Measurements from ENCODE around the gene PAX7. TPM values are rescaled to one million over a fixed set of nuclear protein-coding genes. Genes with fewer than 3 reads are reported as not detected.

PAX7 gene
- total RNA-seq (2011; cell fraction: chromatin; rRNA removed; ENCODE audit: low replicate concordance) = not detected in 2 replicates
- not detected in 2 replicates for total RNA-seq (2011; cell fraction: nucleolus; rRNA removed)
- not detected in 2 replicates for total RNA-seq (2011; cell fraction: nucleoplasm; rRNA removed)
- total RNA-seq (2014; rRNA removed) (not detected in 2 replicates), total RNA-seq (2014; rRNA removed; fragmentation: Illumina TruSeq; extraction: Trizol) (not detected in 2 replicates), total RNA-seq (2015; rRNA removed; fragmentation: Illumina TruSeq; extraction: Trizol) (not detected in 2 replicates), total RNA-seq (2021) (not detected in 2 replicates), polyA plus RNA-seq (2011; rRNA removed) (not detected in 2 replicates), polyA plus RNA-seq (2014; fragmentation: Illumina TruSeq; extraction: Trizol) (not detected in 2 replicates), polyA plus RNA-seq (2014; fragmentation: Nextera tagmentation; extraction: Ambion mirVana) (not detected), polyA plus RNA-seq (2014; rRNA removed) (not detected in 2 replicates), polyA minus RNA-seq (2011; rRNA and poly(A)+ RNA removed) (not detected in 2 replicates), Bru-seq, nascent RNA (percentile 2 among the genes with signal in this experiment), BruChase-seq, experiment 1, labeled RNA remaining after a 2-hour chase (not detected), BruChase-seq, experiment 2, labeled RNA remaining after a 6-hour chase (percentile 1 among the genes with signal in this experiment)
- polyA plus RNA-seq (2011; cell fraction: cytosol; rRNA removed) = not detected in 2 replicates
- polyA plus RNA-seq (2011; cell fraction: nucleus; rRNA removed) = not detected in 2 replicates
- not detected in 2 replicates for polyA plus RNA-seq (2012)
- polyA minus RNA-seq (2011; cell fraction: cytosol; rRNA and poly(A)+ RNA removed) = not detected in 2 replicates
- not detected in 2 replicates for polyA minus RNA-seq (2011; cell fraction: nucleus; rRNA and poly(A)+ RNA removed)
- long read RNA-seq, experiment 1 = 0 reads
- long read RNA-seq, experiment 2 = 0 reads
- long read RNA-seq, experiment 3 = 0 reads

DNA sequence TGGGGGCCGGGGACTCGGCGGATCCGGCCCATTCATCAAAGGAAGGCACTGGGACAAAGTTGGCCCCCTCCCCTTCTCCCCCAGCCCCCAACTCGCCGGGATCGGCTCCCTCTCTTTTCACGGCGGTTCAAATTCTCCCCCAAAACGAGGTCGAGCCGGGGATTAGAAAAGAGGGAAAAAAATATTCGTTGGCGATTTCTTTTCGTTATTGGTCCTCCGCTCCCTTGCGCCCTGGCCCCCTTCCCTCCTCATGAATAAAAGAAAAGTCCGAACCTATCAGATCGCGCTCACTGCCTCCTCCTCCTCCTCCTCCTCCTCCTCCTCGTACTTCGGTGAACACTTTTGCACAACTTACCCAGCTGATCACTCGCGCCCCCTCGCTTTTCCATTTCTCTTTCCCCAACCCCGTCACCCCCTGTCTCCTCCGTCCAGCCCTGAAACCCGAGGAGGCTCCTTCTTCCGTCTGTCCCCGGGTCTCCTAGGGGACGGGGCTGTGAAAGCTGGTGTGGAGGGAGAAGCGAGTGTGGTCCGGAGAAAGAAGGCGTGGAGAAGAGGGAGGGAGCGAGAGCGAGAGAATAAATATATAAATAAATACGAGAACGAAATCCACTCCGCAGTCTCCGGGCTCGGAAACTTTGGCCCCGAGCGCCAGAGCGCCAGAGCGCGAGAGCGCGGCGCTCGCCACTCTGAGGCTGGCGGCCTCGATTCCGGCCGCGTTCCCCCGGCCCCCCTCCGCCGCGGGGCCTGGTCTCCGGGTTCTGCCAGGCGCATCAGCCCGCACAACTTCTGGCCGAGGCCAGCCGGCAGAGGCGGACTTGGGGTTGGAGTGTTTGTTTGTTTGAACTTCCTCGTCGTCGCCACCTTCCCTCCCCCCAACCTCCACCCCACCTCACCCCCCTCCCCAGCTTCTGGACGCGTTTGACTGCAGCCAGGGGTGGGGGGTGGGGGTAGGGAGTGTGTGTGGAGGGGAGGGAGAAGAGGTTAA, at the start of gene PAX7:
Gene PAX7 (plus strand): TSS at position 336 of the 985 bp plus-strand sequence. CDS start 758 bp downstream, outside the sequence.
- BruUV-seq (replicated peaks) = no TSS peak
- ATAC-seq = no peak
- TF ChIP-seq DACH1 (IDR thresholded peaks at IDR 0.05; ENCODE audit: partially characterized antibody) (no peak), RBM17 (IDR thresholded peaks at IDR 0.05; ENCODE audit: borderline replicate concordance, low read depth, low read length) (no peak), KLF6 (CRISPR knock-in tag; IDR thresholded peaks at IDR 0.05; ENCODE audit: borderline replicate concordance) (no peak), ZEB2 (IDR thresholded peaks at IDR 0.05) (no peak), ZFP91 (CRISPR knock-in tag; IDR thresholded peaks at IDR 0.05) (no peak), HMBOX1 (IDR thresholded peaks at IDR 0.05) (no peak), ZNF444 (CRISPR knock-in tag; IDR thresholded peaks at IDR 0.05) (no peak), MEF2D (tag; conservative IDR thresholded peaks at IDR 0.05; ENCODE audit: low read depth) (no peak), ZNF347 (CRISPR knock-in tag; IDR thresholded peaks at IDR 0.05; ENCODE audit: low read depth) (no peak), DNMT1 (IDR thresholded peaks at IDR 0.05) (no peak), MAFK (IDR thresholded peaks at IDR 0.05; ENCODE audit: low read length) (no peak), HDAC6 (IDR thresholded peaks at IDR 0.05; ENCODE audit: low read depth, low read length) (no peak), SMARCA5 (IDR thresholded peaks at IDR 0.05) (no peak), HDAC1 (IDR thresholded peaks at IDR 0.05) (no peak), SNIP1 (IDR thresholded peaks at IDR 0.05; ENCODE audit: low read depth) (no peak)

More for the DNA sequence above, at the start of gene PAX7:
- H3K27ac ChIP-seq (ENCODE audit: extremely low read depth, low read depth, low read length) = no peak within 1 kb of the TSS
- H3K9me3 ChIP-seq (replicated peaks; ENCODE audit: control insufficient read depth, insufficient read depth, low read depth, low read length) = no peaks in the 10 kb centered on the region
- POLR2A ChIA-PET = interaction anchor here (0.7 kb wide), 1 partner anchor 41 kb away, joined by 3 read pairs; no protein-coding TSS in a partner anchor
- peaks cover 55 to 68% of the 10 kb centered on the region in 2 experiments for H3K27me3 ChIP-seq (ENCODE audit: control insufficient read depth in 2 of 2, insufficient read depth in 2 of 2, low read length in 2 of 2)
- no peak within 1 kb of the TSS for H3K9ac ChIP-seq (ENCODE audit: insufficient read depth in 1 of 2, low read depth in 2 of 2, low read length in 2 of 2)
- H3K4me2 ChIP-seq (ENCODE audit: insufficient read depth, low read length) = no peak within 1 kb of the TSS
- intact Hi-C loops (cut with micrococcal nuclease) (no loop called here), in situ Hi-C loops (cut with MboI) (no loop called here)
- no peaks in the 10 kb centered on the region; a peak in 1 of 5 replicates for H3K4me1 ChIP-seq (replicated peaks in 1 of 2; ENCODE audit: control insufficient read depth in 2 of 2, insufficient read depth in 2 of 2, low read length in 2 of 2)
- FAIRE-seq (no peak), DNase-seq (ENCODE audit: extremely low read depth in 1 of 4, low spot score in 3 of 4) (no peak)
- no peaks in the 10 kb centered on the region for H3K9me1 ChIP-seq (ENCODE audit: control insufficient read depth, insufficient read depth, low read length)
- H3K36me3 ChIP-seq (ENCODE audit: control insufficient read depth, insufficient read depth, low read length) = no peaks in the 10 kb centered on the region
- no peak within 1 kb of the TSS for H2AFZ ChIP-seq (ENCODE audit: low read depth, low read length)
- 0 out of 2 replicates have a peak, but pooled peaks cover 8% of the 10 kb centered on the region for H4K20me1 ChIP-seq (replicated peaks; ENCODE audit: control insufficient read depth, insufficient read depth, low read length)
- H3K4me3 ChIP-seq = no peak within 1 kb of the TSS
- WGBS (ENCODE audit: insufficient coverage, low coverage, missing lambda C conversion rate) = 8% methylated on average over 53 of the region's 70 CpGs
- CTCF ChIA-PET (ENCODE audit: low intra/inter-chr PET ratio) = no interaction called here
- H3K79me2 ChIP-seq (ENCODE audit: control insufficient read depth, insufficient read depth, low read length) = no peaks in the 10 kb centered on the region
